ENCODE results near the gene NGEF. TPM values are rescaled to one million over a fixed set of nuclear protein-coding genes. Genes with fewer than 3 reads are reported as not detected.

Gene NGEF
- 12.8 to 20.8 TPM (median 17.1 TPM) in 5 replicates for total RNA-seq (2022; extraction: Qiagen RNA extraction; ENCODE audit: low read depth)

DNA sequence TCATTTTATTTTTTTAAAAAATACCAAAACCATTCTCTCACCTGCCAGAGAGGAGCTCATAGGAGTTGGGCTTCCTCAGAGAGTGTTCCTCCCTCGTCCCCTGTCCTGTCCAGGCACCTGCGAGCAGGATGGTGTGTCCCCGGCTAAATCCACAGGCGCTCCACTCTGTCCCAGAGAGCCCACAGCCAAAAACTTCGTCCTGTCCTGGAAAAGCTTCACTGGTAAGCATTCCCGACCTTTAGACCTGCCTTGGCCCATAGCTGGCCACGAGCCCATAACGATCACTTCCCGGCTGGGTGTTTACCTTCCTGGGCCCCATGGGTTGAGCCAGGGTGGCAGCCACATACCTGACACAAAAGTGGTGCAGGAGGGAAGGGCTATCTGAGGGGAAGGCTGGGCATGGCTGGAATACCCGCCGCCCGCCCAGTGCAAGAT is at the start of gene NGEF:
Gene NGEF, minus strand, starts transcription at position 230 of the 435 bp plus-strand sequence. CDS start 38,366 bp downstream, outside the sequence.

GRCh38 chr2:233059797-233060500 is 46.9 kb upstream of the NGEF start, which contains the start of gene INPP5D:
Gene INPP5D, plus strand, starts transcription at chr2:233060342. Its CDS starts 137 bp downstream, at chr2:233060479.

DNA sequence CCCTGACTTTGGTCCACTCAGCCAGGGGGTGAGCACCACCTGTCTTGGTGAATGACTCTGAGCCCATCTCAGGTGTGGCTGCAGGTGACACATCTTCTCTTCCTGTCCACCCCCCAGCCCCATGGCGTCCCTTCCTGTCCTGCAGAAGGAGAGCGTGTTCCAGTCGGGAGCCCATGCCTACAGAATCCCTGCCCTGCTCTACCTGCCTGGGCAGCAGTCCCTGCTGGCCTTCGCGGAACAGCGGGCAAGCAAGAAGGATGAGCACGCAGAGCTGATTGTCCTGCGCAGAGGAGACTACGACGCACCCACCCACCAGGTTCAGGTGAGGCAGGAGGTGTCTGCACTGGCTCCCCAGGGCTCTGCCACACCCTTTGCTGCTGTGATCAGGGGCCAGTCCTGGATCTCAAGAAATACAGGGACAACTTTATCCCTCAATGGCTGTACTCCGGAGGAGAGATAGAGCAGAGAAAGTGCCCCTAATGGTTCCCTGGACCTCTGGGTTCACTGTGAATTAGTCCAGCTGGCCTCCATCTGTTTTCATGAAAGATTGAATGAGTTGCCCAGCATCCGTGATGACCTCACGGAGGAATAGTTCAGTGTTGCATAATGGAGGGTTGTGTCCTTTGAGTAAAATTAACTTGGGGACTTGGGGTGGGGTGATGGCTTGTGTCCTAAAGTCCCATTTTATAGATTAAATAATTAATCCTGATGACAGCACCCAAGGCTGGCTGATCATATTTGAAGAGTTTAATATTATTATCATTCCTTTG is 19.7 kb upstream of the NGEF start, which contains the start of gene NEU2:
Gene NEU2, plus strand, starts transcription at position 122 of the 770 bp plus-strand sequence. Its CDS starts 0 bp downstream, at position 122.

DNA sequence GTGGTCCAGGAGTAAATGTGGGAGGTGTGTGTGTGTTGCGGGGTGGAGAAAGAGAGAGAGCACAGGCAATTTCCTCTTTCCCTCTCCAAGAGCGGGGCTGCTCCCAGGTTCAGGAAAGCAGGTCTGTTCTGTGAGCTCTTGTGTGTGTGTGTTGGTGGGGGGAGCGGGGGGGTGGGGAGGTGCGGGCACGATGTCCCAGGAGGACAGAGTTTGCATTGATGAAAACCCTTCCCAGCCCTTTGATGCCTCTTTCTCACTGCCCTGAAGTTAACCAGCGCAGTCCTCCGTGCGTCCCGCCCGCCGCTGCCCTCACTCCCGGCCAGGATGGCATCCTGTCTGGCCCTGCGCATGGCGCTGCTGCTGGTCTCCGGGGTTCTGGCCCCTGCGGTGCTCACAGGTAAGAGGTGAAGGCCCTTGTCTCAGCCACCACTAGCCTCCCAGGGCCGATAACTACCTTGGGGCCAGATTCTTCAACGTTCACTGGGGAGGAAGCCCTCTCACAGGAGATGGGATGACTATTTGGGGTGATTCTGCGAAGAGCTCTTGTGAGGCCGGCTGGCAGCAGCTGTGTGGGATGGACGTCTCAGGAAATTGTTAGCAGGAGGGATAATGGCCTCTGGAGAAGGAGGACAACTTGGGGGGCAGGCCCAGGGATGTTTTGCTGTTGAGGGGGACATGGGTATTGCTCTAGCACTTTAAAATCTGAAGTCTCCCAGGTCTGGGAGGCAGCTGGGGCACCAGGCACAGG is 142.9 kb downstream of the NGEF start, which contains the start of gene SNORC:
Gene SNORC, plus strand, starts transcription at position 247 of the 748 bp plus-strand sequence. Its CDS starts 78 bp downstream, at position 325.

Other genes starting within 250 kb of the NGEF start
- gene KCNJ13, start 236.7 kb downstream of the NGEF start, total RNA-seq (2022; extraction: Qiagen RNA extraction; ENCODE audit: low read depth) = not detected in 5 replicates
- gene SNORC, start 143.0 kb downstream of the NGEF start, total RNA-seq (2022; extraction: Qiagen RNA extraction; ENCODE audit: low read depth) = 3.7 to 13.5 TPM (median 9.5 TPM) in 5 replicates
- gene NEU2, start 19.4 kb upstream of the NGEF start, total RNA-seq (2022; extraction: Qiagen RNA extraction; ENCODE audit: low read depth) = not detected in 5 replicates
- gene INPP5D, start 47.1 kb upstream of the NGEF start, total RNA-seq (2022; extraction: Qiagen RNA extraction; ENCODE audit: low read depth) = 0.12 to 1.1 TPM (median 0.61 TPM) in 5 replicates
- 40.4 to 51.1 TPM (median 42.2 TPM) in 5 replicates for gene ATG16L1, start 238.4 kb upstream of the NGEF start, total RNA-seq (2022; extraction: Qiagen RNA extraction; ENCODE audit: low read depth)